GM18502 (cell line): Measurements from ENCODE around the gene NTRK2.
A peak's percentile ranks its signal among the peaks of the same experiment; 100 is the strongest.

Source experiments
- ATAC-seq: cut with Tn5 transposase; IDR thresholded peaks from one replicate; pipeline ENCODE4 v1.9.1; 2021; ENCODE audit warnings: mild to moderate bottlenecking; ENCODE audit not compliant: unreplicated experiment, poor library complexity

The NTRK2 gene

GRCh38 chr9:84992381-84992780 lies 322.9 kb downstream of the NTRK2 start:
- ATAC-seq = no peak

DNA sequence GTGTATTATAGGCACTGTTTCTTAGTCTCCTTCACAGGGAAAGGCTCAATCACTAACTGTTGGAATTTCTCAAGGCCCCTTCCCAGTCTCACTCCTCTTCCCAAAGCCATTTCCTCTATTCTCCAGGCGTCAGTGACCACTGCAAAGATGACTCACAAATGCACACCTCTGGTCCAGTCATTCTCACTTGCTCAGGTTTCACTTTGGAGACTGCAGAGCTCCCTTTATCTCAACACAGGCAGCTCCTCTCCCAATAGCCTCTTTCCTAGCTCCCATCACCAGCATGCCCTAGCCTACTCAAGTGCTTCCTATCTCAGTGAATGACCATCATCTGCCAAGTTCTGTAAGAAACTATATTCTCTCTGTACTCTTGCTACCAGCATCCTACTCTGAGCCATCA lies 323.6 kb downstream of the NTRK2 start:
- ATAC-seq = no peak

GRCh38 chr9:84996029-84996428 lies 326.5 kb downstream of the NTRK2 start:
- ATAC-seq = no peak

DNA sequence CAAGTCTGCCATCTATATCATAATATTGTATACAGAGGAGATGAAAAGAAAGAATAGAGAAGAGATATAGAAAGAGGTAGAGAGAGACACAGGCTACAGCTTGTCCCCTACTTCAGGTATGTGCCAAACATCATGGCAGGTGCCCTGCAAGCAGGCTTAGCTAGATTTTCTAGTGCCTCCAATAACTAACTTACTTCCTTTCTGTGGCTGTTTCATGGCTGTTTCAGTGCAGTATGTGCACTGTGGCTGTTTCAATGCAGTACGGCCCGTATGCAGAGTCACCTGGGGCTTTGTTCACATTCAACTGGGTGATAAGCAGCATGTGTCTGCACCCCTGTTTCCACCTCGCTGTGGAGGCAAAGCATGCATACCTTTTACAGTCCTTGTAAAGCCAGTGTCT lies 327.2 kb downstream of the NTRK2 start:
- ATAC-seq = no peak

GRCh38 chr9:84997472-84997871 lies 327.9 kb downstream of the NTRK2 start:
- no peak for ATAC-seq

GRCh38 chr9:84998639-84999038 lies 329.1 kb downstream of the NTRK2 start:
- no peak for ATAC-seq

DNA sequence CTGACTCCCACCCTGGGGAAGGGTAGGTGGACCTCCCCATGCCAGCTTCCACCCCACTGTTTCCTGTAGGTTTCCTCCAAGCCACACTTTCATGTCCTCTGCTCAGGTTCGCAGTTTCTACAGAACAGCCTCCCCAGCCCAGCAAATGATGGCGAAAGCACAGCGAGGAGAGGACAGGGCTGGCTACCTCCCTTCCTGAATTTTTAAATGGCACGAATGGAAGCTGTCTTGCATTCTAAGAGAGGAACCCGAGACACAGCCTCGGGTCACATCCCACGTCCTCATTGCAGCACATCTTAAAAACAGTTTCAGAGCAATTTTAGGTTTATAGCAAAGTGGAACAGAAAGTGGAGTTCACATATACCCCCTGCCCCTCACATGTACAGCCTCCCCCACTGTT lies 330.3 kb downstream of the NTRK2 start:
- ATAC-seq = no peak

DNA sequence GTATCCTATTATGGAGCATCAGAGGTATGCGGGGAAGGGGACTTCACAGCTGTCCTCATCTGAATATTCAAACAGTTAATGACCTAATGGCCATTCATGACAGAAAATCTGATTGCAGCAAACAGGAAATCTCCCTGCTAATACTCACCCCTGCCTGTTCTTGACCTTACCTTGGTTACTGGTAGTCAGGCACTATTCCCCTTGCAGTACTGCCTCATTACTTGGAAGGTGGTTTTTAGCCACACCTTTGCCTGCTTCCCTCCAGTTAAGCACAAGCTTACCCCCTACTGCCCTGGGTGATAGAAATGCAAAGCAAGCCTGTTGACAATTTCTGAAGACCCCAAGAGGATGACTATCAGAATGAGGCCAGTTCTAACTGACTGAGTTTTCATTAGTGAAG lies 332.4 kb downstream of the NTRK2 start:
- ATAC-seq = no peak

- peak; percentile 45 for ATAC-seq
Measured at GRCh38 chr9:85004818-85005413, 335.4 kb downstream of the NTRK2 start.

GRCh38 chr9:85007748-85008147 lies 338.2 kb downstream of the NTRK2 start:
- ATAC-seq = no peak

GRCh38 chr9:85008215-85008614 lies 338.7 kb downstream of the NTRK2 start:
- ATAC-seq = no peak

DNA sequence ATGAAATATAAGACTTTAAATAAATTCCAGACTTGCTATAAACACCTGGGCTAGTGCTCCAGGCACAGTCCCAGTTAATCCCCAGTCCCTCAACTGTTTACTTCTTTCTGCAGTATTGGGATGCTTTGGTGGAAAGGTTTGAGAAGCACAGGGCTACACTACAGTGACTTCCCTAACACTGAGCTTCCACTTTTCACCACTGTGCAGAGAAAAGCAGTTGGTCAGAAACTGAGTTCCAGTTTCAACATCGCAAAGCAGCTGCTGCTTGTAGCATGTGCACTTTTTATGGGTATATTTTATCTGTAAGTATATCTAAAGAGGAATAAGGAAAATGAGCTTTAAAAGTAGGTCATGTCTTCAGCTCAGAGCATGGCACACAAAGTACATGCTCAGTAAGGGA lies 339.7 kb downstream of the NTRK2 start:
- ATAC-seq = peak; percentile 89

DNA sequence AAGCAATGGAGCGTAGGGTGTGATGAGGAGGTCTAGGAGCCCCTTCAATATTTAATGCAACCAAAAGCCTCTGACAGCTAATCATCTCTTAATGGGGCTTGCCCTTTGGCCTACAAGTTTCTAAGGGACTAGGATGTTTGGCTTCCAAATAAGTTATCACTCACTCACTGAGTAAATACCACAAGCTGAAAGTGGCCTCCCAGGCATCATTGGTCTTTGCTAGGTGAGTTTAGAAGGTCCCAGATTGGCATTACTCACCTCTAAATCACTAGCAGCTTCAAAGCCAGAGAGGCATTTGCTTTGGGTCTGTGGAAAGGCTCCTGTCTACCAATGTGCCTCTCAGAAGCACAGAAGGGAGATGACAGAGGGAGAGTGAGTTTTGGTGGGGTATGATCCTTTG lies 344.2 kb downstream of the NTRK2 start:
- no peak for ATAC-seq

- no peak for ATAC-seq
Measured at GRCh38 chr9:85014292-85014691, 344.8 kb downstream of the NTRK2 start.

GRCh38 chr9:85016384-85017006 lies 347.0 kb downstream of the NTRK2 start:
- no peak for ATAC-seq

DNA sequence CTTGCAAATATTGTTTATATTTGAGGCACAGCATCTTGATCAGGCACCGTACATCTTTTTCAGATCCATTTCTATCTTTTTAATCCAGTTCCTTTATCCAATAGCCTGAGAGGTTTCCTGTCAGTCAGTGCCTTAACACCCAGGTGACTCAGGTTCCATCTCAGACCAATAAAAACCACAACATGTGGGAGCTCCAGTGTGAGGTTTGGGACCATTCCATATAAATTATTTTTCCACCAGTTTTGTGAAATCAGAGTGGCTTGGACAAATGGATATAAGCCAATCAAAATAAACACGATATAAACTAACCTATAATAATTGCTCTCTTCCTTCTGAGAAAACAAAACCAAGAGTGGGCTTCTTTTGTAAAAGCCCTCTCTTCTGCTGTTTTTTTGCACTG lies 351.3 kb downstream of the NTRK2 start:
- no peak for ATAC-seq

GRCh38 chr9:85021686-85022085 lies 352.2 kb downstream of the NTRK2 start:
- no peak for ATAC-seq

DNA sequence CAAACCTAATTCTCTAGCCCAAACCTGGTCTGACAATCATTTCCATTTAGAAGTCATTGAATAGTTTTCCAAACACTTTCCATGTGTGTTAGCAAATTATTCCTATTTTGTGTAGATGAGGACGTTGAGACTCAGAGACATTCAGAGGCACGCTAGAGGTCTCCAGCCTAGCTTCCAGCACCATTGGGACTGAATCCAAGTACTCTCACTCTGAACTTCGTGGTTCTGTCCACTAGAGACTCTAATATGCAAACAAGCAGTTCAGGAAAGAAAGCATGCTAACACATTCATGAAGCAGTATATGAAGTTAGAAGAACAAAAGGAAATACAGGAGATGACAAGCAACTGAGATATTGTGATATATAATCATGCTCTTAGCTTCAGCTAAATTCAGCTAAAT lies 354.8 kb downstream of the NTRK2 start:
- ATAC-seq = no peak

DNA sequence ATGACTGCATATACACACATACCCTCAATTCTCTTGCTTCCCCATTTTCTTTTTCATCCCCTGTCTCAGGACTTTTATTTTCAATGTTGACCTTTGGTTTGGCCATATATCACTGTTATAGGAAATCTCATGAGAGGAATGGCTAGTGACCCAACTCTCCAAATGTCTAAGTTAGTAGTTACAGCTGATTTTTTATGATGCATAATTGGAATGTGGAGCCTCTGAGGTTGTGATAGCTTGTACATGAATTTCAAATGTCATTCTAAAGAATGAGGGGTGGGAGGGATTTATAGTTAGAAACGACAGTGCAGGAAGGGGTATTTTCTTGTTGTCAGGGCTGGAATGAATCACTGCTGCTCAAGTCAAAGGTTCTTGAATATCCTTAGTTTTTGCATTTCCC lies 356.1 kb downstream of the NTRK2 start:
- ATAC-seq = no peak

- ATAC-seq = no peak
Measured at GRCh38 chr9:85027870-85028269, 358.3 kb downstream of the NTRK2 start.

GRCh38 chr9:85030316-85030715 lies 360.8 kb downstream of the NTRK2 start:
- ATAC-seq = no peak

- no peak for ATAC-seq
Measured at GRCh38 chr9:85036496-85036895, 367.0 kb downstream of the NTRK2 start.
